Measurements from ENCODE around the gene TMEM179. TPM values are rescaled to one million over a fixed set of nuclear protein-coding genes. Genes with fewer than 3 reads are reported as not detected.
"Not testable (repeated sequence)": the region's sequence is repeated elsewhere in the genome, so short reads cannot be mapped to it uniquely, and the experiment has no call there.

Gene TMEM179
- total RNA-seq, 2 donors from 2014 or later: 0.52 to 2.2 TPM

DNA sequence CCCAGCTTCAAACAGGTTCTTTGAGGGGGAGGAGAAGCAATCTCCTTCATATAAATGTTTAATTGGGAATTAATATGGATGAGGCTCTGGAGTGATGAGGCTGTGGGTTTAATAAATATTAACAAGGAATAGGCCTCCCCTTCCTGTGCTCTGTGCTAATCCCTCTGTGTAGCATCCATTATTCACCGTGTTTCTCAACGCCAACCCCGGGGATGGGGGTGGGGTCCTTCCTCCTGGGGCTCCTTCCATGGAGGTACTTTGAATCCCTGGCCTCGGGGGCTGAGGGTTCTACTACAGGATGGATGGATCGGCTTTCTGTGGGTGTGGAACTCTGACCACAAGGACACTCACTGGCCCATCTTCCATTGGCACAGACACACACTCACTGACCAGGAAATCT, 34.9 kb upstream of the TMEM179 start:
- no peak for DNase-seq (ENCODE audit: low spot score)

DNA sequence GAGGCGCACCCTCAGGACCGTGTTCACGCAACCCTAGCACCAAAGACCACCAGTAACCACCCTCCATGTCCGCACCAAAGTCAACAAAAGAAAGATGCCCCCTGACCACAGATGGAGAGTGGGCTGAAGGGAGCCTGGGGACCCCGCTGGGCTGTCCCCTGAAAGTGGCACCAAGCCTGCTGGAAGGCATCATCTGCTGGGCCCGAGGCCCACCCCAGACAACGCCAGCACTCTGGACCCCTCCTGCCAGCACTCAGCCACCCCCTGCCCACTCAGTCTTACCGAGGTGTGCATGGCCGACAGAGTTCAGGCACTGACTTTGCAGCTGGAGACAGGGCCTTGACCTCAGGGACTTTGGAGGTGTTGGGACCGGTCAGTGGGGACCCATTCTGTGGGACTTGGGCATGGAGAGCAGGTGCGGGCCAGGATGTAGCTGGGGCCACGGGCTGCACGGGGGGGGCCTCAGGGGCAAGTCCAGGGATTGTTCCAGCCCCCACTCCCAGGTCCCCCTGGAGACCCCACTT, 34.4 kb upstream of the TMEM179 start:
- no peak for DNase-seq (ENCODE audit: low spot score)
- TF ChIP-seq, protein P1, sequence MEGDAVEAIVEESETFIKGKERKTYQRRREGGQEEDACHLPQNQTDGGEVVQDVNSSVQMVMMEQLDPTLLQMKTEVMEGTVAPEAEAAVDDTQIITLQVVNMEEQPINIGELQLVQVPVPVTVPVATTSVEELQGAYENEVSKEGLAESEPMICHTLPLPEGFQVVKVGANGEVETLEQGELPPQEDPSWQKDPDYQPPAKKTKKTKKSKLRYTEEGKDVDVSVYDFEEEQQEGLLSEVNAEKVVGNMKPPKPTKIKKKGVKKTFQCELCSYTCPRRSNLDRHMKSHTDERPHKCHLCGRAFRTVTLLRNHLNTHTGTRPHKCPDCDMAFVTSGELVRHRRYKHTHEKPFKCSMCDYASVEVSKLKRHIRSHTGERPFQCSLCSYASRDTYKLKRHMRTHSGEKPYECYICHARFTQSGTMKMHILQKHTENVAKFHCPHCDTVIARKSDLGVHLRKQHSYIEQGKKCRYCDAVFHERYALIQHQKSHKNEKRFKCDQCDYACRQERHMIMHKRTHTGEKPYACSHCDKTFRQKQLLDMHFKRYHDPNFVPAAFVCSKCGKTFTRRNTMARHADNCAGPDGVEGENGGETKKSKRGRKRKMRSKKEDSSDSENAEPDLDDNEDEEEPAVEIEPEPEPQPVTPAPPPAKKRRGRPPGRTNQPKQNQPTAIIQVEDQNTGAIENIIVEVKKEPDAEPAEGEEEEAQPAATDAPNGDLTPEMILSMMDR (IDR thresholded peaks at IDR 0.05): no peak
- peaks cover 0 to 6% of the 10 kb centered on the region in 2 donors for H3K4me1 ChIP-seq
- no peaks in the 10 kb centered on the region for H3K9me3 ChIP-seq
- H3K36me3 ChIP-seq: no peaks in the 10 kb centered on the region
- no peak overlapping the region for H3K27ac ChIP-seq
- H3K27me3 ChIP-seq: no peaks in the 10 kb centered on the region
- H3K4me3 ChIP-seq: no peak overlapping the region

More for the DNA sequence above, 34.9 kb upstream of the TMEM179 start:
- TF ChIP-seq, protein P1 (IDR thresholded peaks at IDR 0.05): no peak
- no peaks in the 10 kb centered on the region for H3K36me3 ChIP-seq
- peaks cover 0 to 6% of the 10 kb centered on the region in 2 donors for H3K4me1 ChIP-seq
- no peaks in the 10 kb centered on the region for H3K27me3 ChIP-seq
- no peak overlapping the region for H3K4me3 ChIP-seq
- no peak overlapping the region for H3K27ac ChIP-seq
- no peaks in the 10 kb centered on the region for H3K9me3 ChIP-seq

DNA sequence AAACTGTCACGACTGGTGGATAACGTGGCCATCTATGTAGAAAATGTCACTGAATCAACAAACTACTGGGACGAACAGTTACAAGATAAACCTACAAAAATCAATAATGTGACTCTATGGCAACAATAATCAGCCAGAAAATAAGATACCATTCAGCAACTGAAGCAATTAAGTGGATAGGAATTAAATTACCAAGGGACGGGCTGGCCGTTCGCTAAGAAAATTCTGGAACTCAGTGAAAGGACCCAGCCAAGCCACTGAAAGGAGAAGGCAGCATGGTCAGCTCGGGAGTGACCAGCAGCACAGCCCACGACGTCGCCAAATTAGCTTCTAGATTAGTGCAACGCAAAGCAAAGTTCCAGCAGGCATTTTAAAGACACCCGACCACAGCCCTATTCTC, 33.6 kb upstream of the TMEM179 start:
- no peaks in the 10 kb centered on the region for H3K27me3 ChIP-seq
- H3K9me3 ChIP-seq: no peaks in the 10 kb centered on the region
- no peak overlapping the region for H3K4me3 ChIP-seq
- TF ChIP-seq, protein P1 (IDR thresholded peaks at IDR 0.05): no peak
- no peak overlapping the region for H3K27ac ChIP-seq
- no peak for DNase-seq (ENCODE audit: low spot score)
- H3K36me3 ChIP-seq: no peaks in the 10 kb centered on the region
- H3K4me1 ChIP-seq: peaks cover 0 to 6% of the 10 kb centered on the region in 2 donors

DNA sequence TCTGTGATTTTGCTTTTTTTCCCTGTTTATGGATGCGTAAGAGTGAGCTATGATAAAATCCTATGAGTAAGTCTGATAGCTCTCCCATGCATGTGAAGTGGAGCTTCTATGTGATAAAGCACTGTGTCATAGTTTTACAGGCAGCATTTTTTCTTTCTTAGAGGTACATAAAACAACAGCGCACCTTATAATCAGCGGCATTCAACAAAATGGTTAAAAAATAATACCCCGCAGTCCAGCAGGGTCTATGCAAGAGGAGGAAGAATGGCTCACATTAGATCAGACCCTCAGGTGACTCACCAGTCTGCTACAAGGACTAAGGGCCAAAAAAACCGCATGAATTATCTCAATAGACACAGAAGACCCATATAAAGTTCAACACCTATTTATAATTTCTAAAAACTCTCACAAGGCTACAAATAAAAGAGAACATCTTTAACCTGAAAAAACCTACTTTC, 33.0 kb upstream of the TMEM179 start:
- no peaks in the 10 kb centered on the region for H3K27me3 ChIP-seq

DNA sequence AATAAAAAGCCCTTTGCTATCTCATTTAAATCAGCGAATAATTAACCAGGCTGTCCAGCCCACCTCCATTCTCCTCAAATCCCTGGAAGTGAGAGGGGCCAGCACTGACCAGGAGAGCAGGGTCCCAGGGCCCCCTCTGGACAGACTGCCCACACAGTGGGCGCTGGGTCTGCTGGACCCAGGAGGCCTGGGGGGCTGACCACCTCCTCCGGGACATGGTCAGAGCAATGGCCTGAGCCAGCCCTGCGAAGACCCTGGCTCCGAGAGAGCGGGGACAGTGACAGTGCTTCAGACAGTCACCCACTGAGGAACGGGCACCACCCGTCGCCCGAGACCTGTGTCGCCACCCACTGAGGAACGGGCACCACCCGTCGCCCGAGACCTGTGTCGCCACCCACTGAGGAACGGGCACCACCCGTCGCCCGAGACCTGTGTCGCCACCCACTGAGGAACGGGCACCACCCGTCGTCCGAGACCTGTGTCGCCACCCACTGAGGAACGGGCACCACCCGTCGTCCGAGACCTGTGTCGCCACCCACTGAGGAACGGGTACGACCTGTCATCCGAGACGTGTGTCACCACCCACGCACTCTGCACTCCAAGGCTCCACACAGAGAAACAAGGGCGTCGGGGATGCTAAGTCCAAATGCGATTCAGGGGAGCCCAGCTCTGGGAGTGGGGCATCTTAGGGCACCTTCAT, 32.4 kb upstream of the TMEM179 start:
- not testable (repeated sequence) for H3K4me3 ChIP-seq; H3K4me1 ChIP-seq; DNase-seq (ENCODE audit: low spot score); H3K27ac ChIP-seq; H3K27me3 ChIP-seq; H3K9me3 ChIP-seq; H3K36me3 ChIP-seq

More for the DNA sequence above, 33.0 kb upstream of the TMEM179 start:
- no peaks in the 10 kb centered on the region for H3K9me3 ChIP-seq
- no peak for DNase-seq (ENCODE audit: low spot score)
- H3K27ac ChIP-seq: no peak overlapping the region
- no peaks in the 10 kb centered on the region for H3K36me3 ChIP-seq
- H3K4me1 ChIP-seq: peaks cover 0 to 6% of the 10 kb centered on the region in 2 donors
- no peak overlapping the region for H3K4me3 ChIP-seq
- TF ChIP-seq, protein P1 (IDR thresholded peaks at IDR 0.05): no peak

DNA sequence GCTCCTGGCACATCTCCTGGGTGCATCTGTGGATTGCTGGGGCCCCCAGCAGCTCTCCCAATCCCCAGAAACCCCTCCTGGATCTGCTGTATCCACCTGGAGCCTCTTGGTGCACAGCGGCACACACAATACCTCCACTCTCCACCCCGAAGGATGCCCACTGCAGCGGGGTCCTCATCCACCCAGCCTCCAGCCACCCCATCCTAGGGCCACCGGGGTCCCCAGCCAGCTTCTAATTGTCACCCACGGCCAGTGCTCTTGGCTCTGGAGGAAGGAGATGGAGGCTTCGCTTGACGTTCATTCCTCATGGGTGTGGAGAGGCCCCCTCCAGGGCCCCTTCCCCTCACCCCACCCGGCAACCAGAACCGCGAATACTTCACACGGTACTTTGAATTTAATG, 31.6 kb upstream of the TMEM179 start:
- peaks cover 0 to 6% of the 10 kb centered on the region in 2 donors for H3K4me1 ChIP-seq
- no peaks in the 10 kb centered on the region for H3K36me3 ChIP-seq
- H3K27ac ChIP-seq: no peak overlapping the region
- TF ChIP-seq, protein P1 (IDR thresholded peaks at IDR 0.05): no peak
- H3K27me3 ChIP-seq: no peaks in the 10 kb centered on the region
- no peak overlapping the region for H3K4me3 ChIP-seq
- DNase-seq (ENCODE audit: low spot score): no peak
- H3K9me3 ChIP-seq: no peaks in the 10 kb centered on the region
